ENCODE data around the gene MYO1H.

Gene MYO1H

GRCh38 chr12:109488051-109488665 is 140.5 kb downstream of the MYO1H start:
- H3K4me3 ChIP-seq (replicated peaks; ENCODE audit: low read depth, low read length) = no peak overlapping the region
- no peak for TF ChIP-seq CTCF (IDR thresholded peaks at IDR 0.05; ENCODE audit: low read length, missing control alignments)
- no peak for DNase-seq (ENCODE audit: low read depth)

GRCh38 chr12:109489016-109489954 is 141.6 kb downstream of the MYO1H start:
- no peak for TF ChIP-seq CTCF (IDR thresholded peaks at IDR 0.05; ENCODE audit: low read length, missing control alignments)
- DNase-seq (ENCODE audit: low read depth) = no peak
- H3K4me3 ChIP-seq (replicated peaks; ENCODE audit: low read depth, low read length) = no peak overlapping the region

GRCh38 chr12:109489955-109490565 is 142.4 kb downstream of the MYO1H start:
- DNase-seq (ENCODE audit: low read depth) = no peak
- TF ChIP-seq CTCF (IDR thresholded peaks at IDR 0.05; ENCODE audit: low read length, missing control alignments) = no peak

GRCh38 chr12:109491671-109492070 is 144.0 kb downstream of the MYO1H start:
- no peak for TF ChIP-seq CTCF (IDR thresholded peaks at IDR 0.05; ENCODE audit: low read length, missing control alignments)
- no peak overlapping the region for H3K4me3 ChIP-seq (replicated peaks; ENCODE audit: low read depth, low read length)
- no peak for DNase-seq (ENCODE audit: low read depth)

More at GRCh38 chr12:109489955-109490565, 142.4 kb downstream of the MYO1H start:
- no peak overlapping the region for H3K4me3 ChIP-seq (replicated peaks; ENCODE audit: low read depth, low read length)

- H3K4me3 ChIP-seq (replicated peaks; ENCODE audit: low read depth, low read length) = no peak overlapping the region
- TF ChIP-seq CTCF (IDR thresholded peaks at IDR 0.05; ENCODE audit: low read length, missing control alignments) = no peak
Measured at GRCh38 chr12:109492371-109492770, 144.7 kb downstream of the MYO1H start.

GRCh38 chr12:109493090-109493489 is 145.4 kb downstream of the MYO1H start:
- no peak for TF ChIP-seq CTCF (IDR thresholded peaks at IDR 0.05; ENCODE audit: low read length, missing control alignments)
- DNase-seq (ENCODE audit: low read depth) = no peak
- H3K4me3 ChIP-seq (replicated peaks; ENCODE audit: low read depth, low read length) = no peak overlapping the region

More at GRCh38 chr12:109492371-109492770, 144.7 kb downstream of the MYO1H start:
- no peak for DNase-seq (ENCODE audit: low read depth)

Data from fibroblast of pulmonary artery (primary cell).